ENCODE results near the gene DBP.
"Not testable (repeated sequence)": the region's sequence is repeated elsewhere in the genome, so short reads cannot be mapped to it uniquely, and the experiment has no call there.

Gene DBP

GRCh38 chr19:48633148-48634035 is 3.8 kb downstream of the DBP start:
- H3K9me3 ChIP-seq (ENCODE audit: insufficient read depth, low read length), result no peaks in the 10 kb centered on the region
- peak overlapping the region; percentile 66 for H3K9ac ChIP-seq (ENCODE audit: insufficient read length, low read depth)
- H3K4me3 ChIP-seq (ENCODE audit: insufficient read length, low read depth), result no peak overlapping the region
- TF ChIP-seq SUZ12 (IDR thresholded peaks at IDR 0.05; ENCODE audit: extremely low read depth, insufficient read depth, insufficient read length), result no peak
- TF ChIP-seq ZNF274 (IDR thresholded peaks at IDR 0.05; ENCODE audit: low read depth, low read length), result no peak
- TF ChIP-seq YY1 (IDR thresholded peaks at IDR 0.05; ENCODE audit: insufficient read depth, insufficient read length), result no peak
- peaks cover 12% of the 10 kb centered on the region for H3K4me1 ChIP-seq (ENCODE audit: insufficient read depth, insufficient read length)
- DNase-seq (ENCODE audit: low read depth, low spot score), result no peak
- H3K36me3 ChIP-seq (ENCODE audit: insufficient read depth, insufficient read length, low read length), result no peaks in the 10 kb centered on the region
- H3K27me3 ChIP-seq (ENCODE audit: insufficient read depth, insufficient read length), result peaks cover 15% of the 10 kb centered on the region

DNA sequence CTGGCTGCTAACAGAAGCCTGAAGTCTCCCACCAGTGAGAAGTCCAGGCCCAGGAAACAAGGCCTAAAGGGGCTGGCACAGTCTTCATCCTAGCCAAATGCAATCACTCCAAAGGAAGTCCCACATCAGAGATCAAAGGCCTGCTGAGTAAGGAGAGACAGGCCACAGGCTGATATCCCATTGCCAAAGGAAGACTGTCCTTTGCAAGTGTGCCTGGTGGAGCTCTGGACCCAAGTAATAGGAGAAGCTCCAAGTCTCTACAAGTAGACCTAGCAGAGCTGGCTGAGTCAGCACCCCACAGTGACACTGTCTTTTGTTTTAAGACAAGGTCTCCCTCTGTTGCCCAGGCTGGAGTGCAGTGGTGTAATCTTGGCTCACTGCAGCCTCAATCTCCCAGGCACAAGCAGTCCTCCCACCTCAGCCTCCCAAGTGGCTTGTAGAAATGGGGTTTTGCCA is 4.5 kb downstream of the DBP start:
- Histone ChIP-seq H3K9me3 (ENCODE audit: insufficient read depth, low read length) (no peaks in the 10 kb centered on the region), H3K36me3 (ENCODE audit: insufficient read depth, insufficient read length, low read length) (peaks cover 4% of the 10 kb centered on the region), H3K4me3 (ENCODE audit: insufficient read length, low read depth) (no peak overlapping the region), H3K9ac (ENCODE audit: insufficient read length, low read depth) (no peak overlapping the region), H3K4me1 (ENCODE audit: insufficient read depth, insufficient read length) (peaks cover 12% of the 10 kb centered on the region), H3K27me3 (ENCODE audit: insufficient read depth, insufficient read length) (peaks cover 15% of the 10 kb centered on the region)
- no peak for TF ChIP-seq ZNF274 (IDR thresholded peaks at IDR 0.05; ENCODE audit: low read depth, low read length)
- TF ChIP-seq YY1 (IDR thresholded peaks at IDR 0.05; ENCODE audit: insufficient read depth, insufficient read length), result no peak
- TF ChIP-seq SUZ12 (IDR thresholded peaks at IDR 0.05; ENCODE audit: extremely low read depth, insufficient read depth, insufficient read length), result no peak
- no peak for DNase-seq (ENCODE audit: low read depth, low spot score)

GRCh38 chr19:48632286-48632685 is 4.9 kb downstream of the DBP start:
- H3K36me3 ChIP-seq (ENCODE audit: insufficient read depth, insufficient read length, low read length), result not testable (repeated sequence)

DNA sequence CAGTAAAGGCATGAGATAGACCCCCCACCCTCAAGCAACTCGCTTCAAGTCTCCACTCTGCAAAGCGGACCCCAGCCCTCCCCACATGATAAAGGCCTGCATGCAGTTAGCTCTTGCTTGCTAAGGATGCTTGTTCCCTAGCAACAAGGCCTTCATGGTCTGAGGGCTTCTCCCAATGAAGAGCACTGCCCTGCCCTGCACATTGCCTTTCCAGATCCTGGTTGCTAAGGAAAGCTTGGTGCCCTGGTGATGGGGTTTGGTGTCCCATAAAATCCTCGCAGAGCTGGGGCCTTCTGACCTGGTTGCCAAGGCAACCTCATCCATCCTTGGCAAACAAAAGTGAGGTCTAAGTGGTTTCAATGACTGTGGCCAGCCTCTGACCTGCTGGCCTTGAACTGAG is 6.0 kb downstream of the DBP start:
- peaks cover 12% of the 10 kb centered on the region for H3K36me3 ChIP-seq (ENCODE audit: insufficient read depth, insufficient read length, low read length)
- TF ChIP-seq SUZ12 (IDR thresholded peaks at IDR 0.05; ENCODE audit: extremely low read depth, insufficient read depth, insufficient read length), result no peak
- TF ChIP-seq YY1 (IDR thresholded peaks at IDR 0.05; ENCODE audit: insufficient read depth, insufficient read length), result no peak
- TF ChIP-seq ZNF274 (IDR thresholded peaks at IDR 0.05; ENCODE audit: low read depth, low read length), result no peak
- no peak for DNase-seq (ENCODE audit: low read depth, low spot score)
- no peaks in the 10 kb centered on the region for H3K9me3 ChIP-seq (ENCODE audit: insufficient read depth, low read length)
- H3K9ac ChIP-seq (ENCODE audit: insufficient read length, low read depth), result peak overlapping the region; percentile 81
- H3K4me1 ChIP-seq (ENCODE audit: insufficient read depth, insufficient read length), result peaks cover 12% of the 10 kb centered on the region
- H3K27me3 ChIP-seq (ENCODE audit: insufficient read depth, insufficient read length), result peaks cover 8% of the 10 kb centered on the region
- H3K4me3 ChIP-seq (ENCODE audit: insufficient read length, low read depth), result no peak overlapping the region

More at GRCh38 chr19:48632286-48632685, 4.9 kb downstream of the DBP start:
- H3K9me3 ChIP-seq (ENCODE audit: insufficient read depth, low read length); H3K9ac ChIP-seq (ENCODE audit: insufficient read length, low read depth); H3K4me3 ChIP-seq (ENCODE audit: insufficient read length, low read depth); DNase-seq (ENCODE audit: low read depth, low spot score): not testable (repeated sequence)
- Histone ChIP-seq H3K4me1 (ENCODE audit: insufficient read depth, insufficient read length) (peaks cover 12% of the 10 kb centered on the region), H3K27me3 (ENCODE audit: insufficient read depth, insufficient read length) (peaks cover 15% of the 10 kb centered on the region)

- H3K4me1 ChIP-seq (ENCODE audit: insufficient read depth, insufficient read length), result peaks cover 12% of the 10 kb centered on the region
- TF ChIP-seq YY1 (IDR thresholded peaks at IDR 0.05; ENCODE audit: insufficient read depth, insufficient read length), result no peak
- TF ChIP-seq ZNF274 (IDR thresholded peaks at IDR 0.05; ENCODE audit: low read depth, low read length), result no peak
- no peak for TF ChIP-seq SUZ12 (IDR thresholded peaks at IDR 0.05; ENCODE audit: extremely low read depth, insufficient read depth, insufficient read length)
- no peaks in the 10 kb centered on the region for H3K9me3 ChIP-seq (ENCODE audit: insufficient read depth, low read length)
- peaks cover 12% of the 10 kb centered on the region for H3K36me3 ChIP-seq (ENCODE audit: insufficient read depth, insufficient read length, low read length)
- peaks cover under 1% of the 10 kb centered on the region for H3K27me3 ChIP-seq (ENCODE audit: insufficient read depth, insufficient read length)
- no peak for DNase-seq (ENCODE audit: low read depth, low spot score)
- peak overlapping the region; percentile 18 for H3K4me3 ChIP-seq (ENCODE audit: insufficient read length, low read depth)
- peak overlapping the region; percentile 81 for H3K9ac ChIP-seq (ENCODE audit: insufficient read length, low read depth)
These were observed 6.7 kb downstream of the DBP start for GRCh38 chr19:48630296-48631063.

DNA sequence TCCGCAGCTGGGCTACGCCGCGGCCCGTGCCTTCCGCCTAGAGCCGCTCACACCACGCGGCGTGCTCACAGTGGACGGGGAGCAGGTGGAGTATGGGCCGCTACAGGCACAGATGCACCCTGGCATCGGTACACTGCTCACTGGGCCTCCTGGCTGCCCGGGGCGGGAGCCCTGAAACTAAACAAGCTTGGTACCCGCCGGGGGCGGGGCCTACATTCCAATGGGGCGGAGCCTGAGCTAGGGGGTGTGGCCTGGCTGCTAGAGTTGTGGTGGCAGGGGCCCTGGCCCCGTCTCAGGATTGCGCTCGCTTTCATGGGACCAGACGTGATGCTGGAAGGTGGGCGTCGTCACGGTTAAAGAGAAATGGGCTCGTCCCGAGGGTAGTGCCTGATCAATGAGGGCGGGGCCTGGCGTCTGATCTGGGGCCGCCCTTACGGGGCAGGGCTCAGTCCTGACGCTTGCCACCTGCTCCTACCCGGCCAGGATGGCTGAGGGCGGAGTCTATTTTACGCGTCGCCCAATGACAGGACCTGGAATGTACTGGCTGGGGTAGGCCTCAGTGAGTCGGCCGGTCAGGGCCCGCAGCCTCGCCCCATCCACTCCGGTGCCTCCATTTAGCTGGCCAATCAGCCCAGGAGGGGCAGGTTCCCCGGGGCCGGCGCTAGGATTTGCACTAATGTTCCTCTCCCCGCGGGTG is 7.4 kb downstream of the DBP start:
- Histone ChIP-seq H3K4me1 (ENCODE audit: insufficient read depth, insufficient read length) (peaks cover 12% of the 10 kb centered on the region), H3K27me3 (ENCODE audit: insufficient read depth, insufficient read length) (no peaks in the 10 kb centered on the region), H3K9ac (ENCODE audit: insufficient read length, low read depth) (peak overlapping the region; percentile 81), H3K4me3 (ENCODE audit: insufficient read length, low read depth) (no peak overlapping the region), H3K36me3 (ENCODE audit: insufficient read depth, insufficient read length, low read length) (peaks cover 12% of the 10 kb centered on the region), H3K9me3 (ENCODE audit: insufficient read depth, low read length) (no peaks in the 10 kb centered on the region)
- peak; percentile 74 for DNase-seq (ENCODE audit: low read depth, low spot score)
- no peak for TF ChIP-seq YY1 (IDR thresholded peaks at IDR 0.05; ENCODE audit: insufficient read depth, insufficient read length)
- no peak for TF ChIP-seq ZNF274 (IDR thresholded peaks at IDR 0.05; ENCODE audit: low read depth, low read length)
- no peak for TF ChIP-seq SUZ12 (IDR thresholded peaks at IDR 0.05; ENCODE audit: extremely low read depth, insufficient read depth, insufficient read length)

- Histone ChIP-seq H3K36me3 (ENCODE audit: insufficient read depth, insufficient read length, low read length) (peaks cover 12% of the 10 kb centered on the region), H3K4me3 (ENCODE audit: insufficient read length, low read depth) (no peak overlapping the region), H3K27me3 (ENCODE audit: insufficient read depth, insufficient read length) (no peaks in the 10 kb centered on the region), H3K9me3 (ENCODE audit: insufficient read depth, low read length) (no peaks in the 10 kb centered on the region), H3K4me1 (ENCODE audit: insufficient read depth, insufficient read length) (peaks cover 12% of the 10 kb centered on the region), H3K9ac (ENCODE audit: insufficient read length, low read depth) (no peak overlapping the region)
- DNase-seq (ENCODE audit: low read depth, low spot score), result no peak
- TF ChIP-seq YY1 (IDR thresholded peaks at IDR 0.05; ENCODE audit: insufficient read depth, insufficient read length) (no peak), ZNF274 (IDR thresholded peaks at IDR 0.05; ENCODE audit: low read depth, low read length) (no peak), SUZ12 (IDR thresholded peaks at IDR 0.05; ENCODE audit: extremely low read depth, insufficient read depth, insufficient read length) (no peak)
These were observed 7.9 kb downstream of the DBP start for GRCh38 chr19:48629297-48629598.

Data from NT2/D1 (cell line).